Naive B cell (primary cell): ENCODE measurements around the gene DLG1. TPM values are rescaled to one million over a fixed set of nuclear protein-coding genes. Genes with fewer than 3 reads are reported as not detected.
A peak's percentile ranks its signal among the peaks of the same experiment; 100 is the strongest.

ENCODE experiments used
- ATAC-seq, 2 donors: fragments of 150-1000 bp; cut with Tn5 transposase; 2 replicates each; pipeline ENCODE4 v1.10.0; 2021; ENCODE audit warnings: low read depth in 2 of 2, mild to moderate bottlenecking in 2 of 2, moderate library complexity in 2 of 2
- DNase-seq: peaks from one replicate; pipeline ENCODE4 v3.0.0; 2022
- H3K27ac Mint-ChIP-seq, 6 donors: one replicate each; pipeline ENCODE4 v1.8.0; 2020 to 2022; ENCODE audit warnings: mild to moderate bottlenecking in 6 of 6, mixed read lengths in 6 of 6, moderate library complexity in 5 of 6, inconsistent platforms in 2 of 6
- H3K27me3 Mint-ChIP-seq, 3 donors: one replicate each; pipeline ENCODE4 v1.8.0; 2021 to 2022; ENCODE audit warnings: mixed read lengths in 3 of 3, mild to moderate bottlenecking in 1 of 3
- H3K36me3 Mint-ChIP-seq, 2 donors: one replicate each; pipeline ENCODE4 v1.8.0; 2020 to 2022; ENCODE audit warnings: mixed read lengths in 2 of 2, inconsistent platforms in 1 of 2, mild to moderate bottlenecking in 1 of 2
- H3K4me1 Mint-ChIP-seq, 3 donors: one replicate each; pipeline ENCODE4 v1.8.0; 2020 to 2022; ENCODE audit warnings: mixed read lengths in 3 of 3, inconsistent platforms in 1 of 3, mild to moderate bottlenecking in 1 of 3, moderate library complexity in 1 of 3
- H3K4me3 Mint-ChIP-seq, 8 donors: one replicate each; pipeline ENCODE4 v1.8.0; 2020 to 2022; ENCODE audit warnings: mild to moderate bottlenecking in 8 of 8, mixed read lengths in 8 of 8, moderate library complexity in 8 of 8, inconsistent platforms in 2 of 8
- H3K9me3 Mint-ChIP-seq, 7 donors: one replicate each; pipeline ENCODE4 v1.8.0; 2020 to 2022; ENCODE audit warnings: mixed read lengths in 7 of 7, mild to moderate bottlenecking in 5 of 7, inconsistent platforms in 2 of 7, moderate library complexity in 1 of 7
- polyA plus RNA-seq, 6 donors: library from polyadenylated mRNA; unstranded; fragments of 300-500 nt; fragmentation: Illumina TruSeq; gene quantifications; one replicate each; pipeline ENCODE4 v1.2.3, GENCODE V29; 2021; ENCODE audit warnings: low read depth in 6 of 6

The DLG1 gene
- polyA plus RNA-seq, 6 donors from 2014 or later, result 20.7 to 40.5 (median 33.2) TPM

DNA sequence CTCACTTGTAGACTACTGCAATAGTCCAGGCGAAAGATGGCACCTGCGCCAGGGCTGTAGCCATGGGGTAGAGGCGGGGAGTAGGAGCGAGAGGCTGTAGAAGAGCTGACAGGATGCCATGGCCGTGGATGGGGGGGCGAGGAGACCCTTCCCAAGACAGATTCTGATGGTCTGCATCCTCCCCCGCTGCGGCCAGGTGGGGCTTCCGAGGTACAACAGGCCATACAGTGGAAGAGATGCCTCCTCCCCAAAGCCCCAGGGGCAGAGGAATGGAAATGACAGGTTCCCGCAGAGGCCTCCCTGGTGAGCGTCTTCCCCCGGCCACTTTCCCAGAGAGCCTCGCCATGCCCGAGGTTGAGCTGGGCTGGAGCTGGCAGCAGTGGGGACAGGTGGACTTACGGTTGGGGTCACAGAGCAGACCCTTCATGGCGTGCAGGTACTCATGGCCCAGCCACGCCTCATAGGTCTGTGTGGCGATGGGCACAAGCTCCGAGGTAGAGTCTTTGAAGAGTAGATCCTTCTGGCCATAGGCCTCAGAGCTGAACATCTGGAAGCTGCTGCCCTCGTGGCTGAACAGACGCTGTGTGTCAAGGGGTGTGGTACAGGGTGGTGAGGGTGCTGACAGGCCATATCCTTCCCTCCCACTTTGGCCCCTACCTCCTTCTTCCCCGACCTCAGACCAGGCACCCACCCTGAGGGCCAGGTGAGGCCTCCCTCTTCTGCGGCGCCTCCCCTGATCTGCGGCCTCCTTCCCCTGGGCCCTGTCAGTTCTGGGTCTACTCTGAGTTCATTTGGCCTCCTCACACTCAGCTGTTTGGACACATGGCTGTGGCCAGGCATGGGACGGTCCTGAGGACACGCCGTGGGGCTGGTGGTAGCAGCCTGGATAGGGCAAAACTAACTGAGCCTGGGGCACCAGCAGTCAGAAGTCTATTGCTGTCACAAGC lies 282.3 kb downstream of the DLG1 start:
- peaks cover 0 to 13% (median 6%) of the 10 kb centered on the region in 3 donors for H3K27me3 Mint-ChIP-seq
- H3K27ac Mint-ChIP-seq, result no peak overlapping the region
- peaks cover 0 to 3% (median 0%) of the 10 kb centered on the region in 7 donors for H3K9me3 Mint-ChIP-seq
- ATAC-seq, result no peak
- H3K4me3 Mint-ChIP-seq, result peak overlapping the region in 1 of 8 donors; percentile 15
- no peaks in the 10 kb centered on the region for H3K36me3 Mint-ChIP-seq
- no peak for DNase-seq
- H3K4me1 Mint-ChIP-seq, result no peaks in the 10 kb centered on the region

DNA sequence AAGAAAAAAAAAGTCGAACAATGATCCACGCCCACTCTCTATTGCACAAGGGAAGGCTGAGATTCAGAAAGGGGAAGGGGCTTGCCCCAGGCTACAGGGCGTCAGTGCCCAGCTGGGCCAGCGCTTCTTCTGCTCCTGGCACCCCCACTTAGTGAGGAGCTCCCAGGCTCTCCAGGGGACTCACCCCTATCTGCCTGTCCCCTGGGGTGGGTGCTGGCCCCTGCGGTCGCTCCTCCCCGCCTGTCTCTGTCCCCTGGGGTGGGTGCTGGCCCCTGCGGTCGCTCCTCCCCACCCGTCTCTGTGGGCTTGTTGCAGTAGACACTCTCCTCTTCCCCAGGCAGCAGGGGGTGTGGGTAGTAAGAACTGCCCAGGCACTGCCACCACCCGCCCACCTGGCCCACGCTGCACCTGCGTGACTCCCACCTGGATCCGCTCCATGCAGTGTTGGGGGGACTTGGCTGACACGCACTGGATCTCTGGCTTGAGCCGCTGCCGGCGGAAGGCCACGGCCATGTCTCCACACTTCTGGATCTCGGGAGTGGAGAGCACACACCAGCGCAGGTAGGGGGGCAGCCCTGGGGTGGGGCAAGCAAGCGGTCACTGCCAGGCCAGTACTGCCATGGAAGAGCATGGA lies 283.4 kb downstream of the DLG1 start:
- peaks cover 0 to 3% (median 0%) of the 10 kb centered on the region in 7 donors for H3K9me3 Mint-ChIP-seq
- no peaks in the 10 kb centered on the region for H3K4me1 Mint-ChIP-seq
- H3K4me3 Mint-ChIP-seq, result no peak overlapping the region
- no peak overlapping the region for H3K27ac Mint-ChIP-seq
- ATAC-seq, result no peak
- peaks cover 0 to 12% (median 10%) of the 10 kb centered on the region in 3 donors for H3K27me3 Mint-ChIP-seq
- DNase-seq, result no peak
- H3K36me3 Mint-ChIP-seq, result no peaks in the 10 kb centered on the region

DNA sequence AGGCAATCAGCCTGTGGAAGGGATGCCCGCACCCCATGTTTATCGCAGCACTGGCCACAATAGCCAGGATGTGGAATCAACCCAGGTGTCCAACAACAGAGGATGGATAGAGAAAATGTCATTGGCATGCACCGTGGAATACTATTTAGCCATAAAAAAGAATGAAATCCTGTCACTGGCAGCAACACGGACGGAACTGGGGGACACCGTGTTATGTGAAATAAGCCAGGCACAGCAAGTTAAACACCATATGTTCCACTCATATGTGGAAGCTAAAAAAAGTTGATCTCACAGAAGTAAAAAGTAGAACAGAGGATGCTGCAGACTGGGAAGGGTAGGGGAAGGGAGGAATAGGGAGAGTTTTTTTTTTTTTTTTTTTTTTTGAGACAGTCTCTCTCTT lies 284.4 kb downstream of the DLG1 start:
- ATAC-seq (no peak), DNase-seq (no peak)
- no peaks in the 10 kb centered on the region for H3K4me1 Mint-ChIP-seq
- no peaks in the 10 kb centered on the region for H3K36me3 Mint-ChIP-seq
- H3K4me3 Mint-ChIP-seq, result peak overlapping the region in 1 of 8 donors; percentile 21
- no peak overlapping the region for H3K27ac Mint-ChIP-seq
- H3K9me3 Mint-ChIP-seq, result peaks cover 0 to 3% (median 0%) of the 10 kb centered on the region in 7 donors
- peaks cover 0 to 14% (median 5%) of the 10 kb centered on the region in 3 donors for H3K27me3 Mint-ChIP-seq

DNA sequence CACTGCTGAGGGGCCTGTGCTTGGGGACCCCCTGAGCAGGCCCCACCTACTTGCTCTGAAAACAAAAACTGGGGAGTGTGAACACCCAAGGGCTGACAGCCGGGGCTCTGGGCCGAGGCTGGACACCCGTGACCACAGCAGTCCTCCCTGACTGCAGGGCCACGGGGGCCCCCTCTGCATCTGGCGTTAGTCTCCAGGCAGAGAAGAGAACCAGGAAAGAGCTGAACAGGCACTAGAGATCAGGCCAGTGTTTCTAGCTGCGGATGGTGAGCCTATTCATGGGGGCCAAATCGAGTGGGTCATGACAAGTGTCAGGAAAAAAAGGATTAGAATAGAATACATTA lies 285.9 kb downstream of the DLG1 start:
- ATAC-seq (no peak), DNase-seq (no peak)
- no peaks in the 10 kb centered on the region for H3K36me3 Mint-ChIP-seq
- H3K27ac Mint-ChIP-seq, result no peak overlapping the region
- H3K27me3 Mint-ChIP-seq, result peaks cover 0 to 14% (median 5%) of the 10 kb centered on the region in 3 donors
- H3K4me1 Mint-ChIP-seq, result no peaks in the 10 kb centered on the region
- H3K9me3 Mint-ChIP-seq, result peaks cover 0 to 3% (median 0%) of the 10 kb centered on the region in 7 donors
- H3K4me3 Mint-ChIP-seq, result no peak overlapping the region

DNA sequence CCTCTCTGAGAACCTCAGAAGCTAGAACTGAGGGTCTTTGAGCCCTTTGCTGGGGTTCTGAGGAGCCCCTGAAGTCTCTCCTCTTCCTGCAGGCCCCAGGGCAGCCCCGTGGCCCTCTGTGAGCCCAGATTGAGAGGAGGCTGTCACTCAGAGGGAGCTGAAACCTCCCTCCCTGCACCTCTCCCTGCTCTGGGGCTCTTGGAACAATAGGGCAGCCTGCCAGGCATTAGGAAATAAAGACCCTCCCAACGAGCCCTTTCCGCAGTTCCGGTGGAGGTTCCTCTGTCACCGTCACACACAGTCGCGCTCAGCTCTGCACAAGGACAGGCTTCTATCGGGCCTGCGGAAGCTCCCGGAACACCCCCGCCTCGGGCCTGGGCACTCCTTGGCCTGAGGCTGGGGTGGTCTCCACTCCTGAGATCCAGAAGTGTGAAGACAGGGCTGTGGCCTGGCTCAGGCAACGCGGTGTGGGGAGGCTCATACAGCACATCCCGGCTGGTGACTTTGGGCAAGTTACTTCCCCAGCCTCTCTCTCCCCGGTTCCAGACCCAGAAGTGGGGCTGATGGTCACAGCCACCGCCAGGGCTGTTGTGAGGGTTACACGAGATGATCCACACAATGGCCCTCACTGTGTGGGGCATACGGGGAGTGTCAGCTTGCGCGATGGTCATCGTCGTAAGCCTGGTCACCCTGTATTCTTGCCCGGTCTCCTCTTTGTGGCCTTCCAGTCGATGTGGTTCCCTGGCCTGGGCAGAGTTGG lies 286.5 kb downstream of the DLG1 start:
- no peak for DNase-seq
- H3K27me3 Mint-ChIP-seq, result peaks cover 0 to 14% (median 5%) of the 10 kb centered on the region in 3 donors
- H3K4me1 Mint-ChIP-seq, result no peaks in the 10 kb centered on the region
- no peak for ATAC-seq
- H3K9me3 Mint-ChIP-seq, result peaks cover 0 to 3% (median 0%) of the 10 kb centered on the region in 7 donors
- no peak overlapping the region for H3K27ac Mint-ChIP-seq
- H3K4me3 Mint-ChIP-seq, result no peak overlapping the region
- no peaks in the 10 kb centered on the region for H3K36me3 Mint-ChIP-seq

DNA sequence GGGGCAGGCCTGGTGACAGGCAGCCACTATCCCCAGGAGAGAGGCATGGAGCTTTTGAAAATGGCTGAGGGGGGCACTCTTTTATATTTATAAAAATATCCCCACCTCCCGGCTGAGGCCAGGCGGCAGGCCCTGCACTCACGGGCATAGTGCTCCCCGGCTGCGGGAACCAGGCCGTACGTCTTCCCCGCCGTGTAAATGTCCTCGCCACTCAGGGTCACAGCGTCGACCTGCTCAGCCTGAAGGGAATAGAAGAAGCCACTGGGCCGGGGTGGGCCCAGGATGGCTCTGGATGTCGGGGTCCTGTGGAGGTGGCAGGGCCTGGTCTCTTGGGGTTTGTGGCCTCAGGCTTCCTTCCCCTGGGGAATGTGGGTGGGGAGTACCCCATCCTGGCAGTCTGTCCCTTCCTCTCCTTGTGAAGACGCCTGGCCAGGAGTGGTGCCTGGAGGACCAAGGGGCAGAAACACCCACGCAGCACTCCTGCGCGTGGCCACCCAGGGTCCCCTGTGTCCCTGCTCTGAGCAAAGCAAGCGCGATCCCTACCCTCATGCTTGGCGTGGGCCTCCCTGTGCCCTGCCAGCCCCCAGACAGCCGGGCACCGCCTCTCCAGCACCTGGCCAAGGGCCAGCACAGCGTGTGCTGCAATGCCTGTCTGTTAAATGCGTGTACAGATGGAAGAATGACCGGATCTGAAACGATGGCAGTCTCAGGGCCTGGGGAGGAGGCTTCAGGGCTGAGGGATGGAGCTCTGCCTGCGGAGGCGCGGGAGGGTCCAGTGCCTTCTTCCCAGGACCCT lies 287.7 kb downstream of the DLG1 start:
- peaks cover under 1 to 23% (median 5%) of the 10 kb centered on the region in 3 donors for H3K27me3 Mint-ChIP-seq
- H3K36me3 Mint-ChIP-seq, result no peaks in the 10 kb centered on the region
- DNase-seq (no peak), ATAC-seq (no peak)
- no peak overlapping the region for H3K4me3 Mint-ChIP-seq
- H3K9me3 Mint-ChIP-seq, result peaks cover 0 to 3% (median 0%) of the 10 kb centered on the region in 7 donors
- no peaks in the 10 kb centered on the region for H3K4me1 Mint-ChIP-seq
- peak overlapping the region in 1 of 6 donors; percentile 81 for H3K27ac Mint-ChIP-seq

DNA sequence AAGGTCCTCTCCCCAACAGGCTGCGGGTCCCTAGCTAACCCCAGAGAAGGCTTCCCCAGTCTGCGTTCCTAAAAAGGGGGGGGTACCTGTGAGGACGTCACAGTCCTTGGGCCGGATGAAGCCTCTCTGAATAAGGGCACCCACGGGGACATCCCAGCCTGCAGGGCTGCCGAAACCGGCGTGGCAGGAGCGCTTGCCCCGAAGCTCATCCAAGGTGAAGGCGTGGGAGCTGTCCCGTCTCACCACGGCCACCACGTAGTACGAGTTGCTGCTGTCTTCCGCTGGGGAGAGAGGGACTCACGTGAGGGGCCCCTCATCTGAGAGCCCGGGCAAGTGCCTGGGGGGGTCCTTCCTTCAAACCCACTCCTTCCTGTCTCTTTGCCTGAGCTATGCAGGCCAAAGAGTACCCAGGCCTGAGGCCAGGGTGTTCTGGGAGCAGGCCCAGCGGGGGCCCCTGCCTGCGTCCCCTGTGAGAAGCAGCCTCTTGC lies 288.8 kb downstream of the DLG1 start:
- H3K9me3 Mint-ChIP-seq, result peaks cover 0 to 3% (median 0%) of the 10 kb centered on the region in 7 donors
- DNase-seq (no peak), ATAC-seq (no peak)
- H3K4me3 Mint-ChIP-seq, result no peak overlapping the region
- H3K36me3 Mint-ChIP-seq, result no peaks in the 10 kb centered on the region
- H3K4me1 Mint-ChIP-seq, result peaks cover 0 to 4% (median 0%) of the 10 kb centered on the region in 3 donors
- no peak overlapping the region for H3K27ac Mint-ChIP-seq
- H3K27me3 Mint-ChIP-seq, result peaks cover 12 to 35% (median 15%) of the 10 kb centered on the region in 3 donors

DNA sequence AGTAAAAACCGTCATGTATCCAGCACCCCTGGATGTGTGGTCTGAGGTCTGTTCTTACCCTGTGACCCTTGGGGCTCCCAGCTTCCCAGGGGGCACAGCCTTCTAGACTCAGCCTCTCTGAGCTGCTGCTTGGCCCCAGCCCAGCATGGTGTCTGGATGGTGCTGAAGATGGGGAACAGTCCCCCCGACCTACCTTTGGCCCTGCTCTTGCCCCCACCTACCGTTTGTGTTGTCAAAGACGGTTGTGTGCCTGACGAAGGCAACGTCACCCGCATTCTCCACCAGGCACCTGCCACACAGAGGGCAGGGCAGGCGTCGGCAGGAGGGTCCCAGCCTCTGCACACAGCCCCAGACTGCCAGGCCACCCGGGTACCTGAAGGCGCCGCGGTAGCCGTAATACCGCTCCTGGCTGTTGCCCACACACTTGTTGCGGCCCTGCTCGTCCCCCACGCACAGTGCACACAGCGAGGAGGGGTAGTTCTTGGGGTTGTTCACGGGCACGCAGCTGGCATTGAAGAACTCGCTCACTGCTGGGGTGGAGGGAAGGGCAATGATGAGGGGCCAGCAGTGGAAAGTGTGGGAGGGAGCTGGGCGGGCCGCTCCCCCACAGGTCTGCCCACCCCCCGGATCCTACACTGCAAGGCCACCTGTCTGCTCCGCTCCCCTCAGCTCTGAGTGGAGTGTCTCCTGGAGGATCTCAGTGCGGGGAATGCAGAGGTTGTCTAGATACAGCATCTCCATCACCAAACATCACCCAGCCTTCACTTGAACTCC lies 289.8 kb downstream of the DLG1 start:
- Mint-ChIP-seq H3K36me3 (no peaks in the 10 kb centered on the region), H3K4me3 (no peak overlapping the region), H3K4me1 (peaks cover 0 to 7% (median 6%) of the 10 kb centered on the region in 3 donors), H3K27ac (no peak overlapping the region), H3K9me3 (no peaks in the 10 kb centered on the region), H3K27me3 (peaks cover 13 to 35% (median 15%) of the 10 kb centered on the region in 3 donors)
- no peak for DNase-seq
- ATAC-seq, result no peak

DNA sequence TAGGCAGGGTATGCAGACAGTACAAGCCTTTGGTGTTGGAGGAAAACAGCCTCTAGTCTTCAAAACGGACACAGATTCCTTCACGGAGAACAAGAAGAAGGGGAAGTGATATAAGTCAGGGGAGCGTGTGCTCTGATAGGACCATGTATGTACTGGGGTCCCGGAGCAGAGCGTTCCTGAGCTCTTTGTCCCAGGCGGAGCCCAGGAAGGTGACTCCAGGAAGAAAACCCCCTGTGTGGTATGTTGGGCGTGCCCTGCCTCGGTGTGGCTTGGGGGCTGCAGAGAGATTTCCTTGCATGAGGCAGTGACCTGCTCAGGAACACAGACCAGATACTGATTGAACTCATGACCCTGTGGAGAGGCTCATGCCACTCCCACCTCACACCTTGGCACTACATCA lies 290.5 kb downstream of the DLG1 start:
- Mint-ChIP-seq H3K27ac (no peak overlapping the region), H3K4me3 (no peak overlapping the region), H3K27me3 (peaks cover 13 to 35% (median 14%) of the 10 kb centered on the region in 3 donors), H3K4me1 (peaks cover 0 to 7% (median 6%) of the 10 kb centered on the region in 3 donors), H3K9me3 (no peaks in the 10 kb centered on the region), H3K36me3 (no peaks in the 10 kb centered on the region)
- no peak for ATAC-seq
- no peak for DNase-seq

DNA sequence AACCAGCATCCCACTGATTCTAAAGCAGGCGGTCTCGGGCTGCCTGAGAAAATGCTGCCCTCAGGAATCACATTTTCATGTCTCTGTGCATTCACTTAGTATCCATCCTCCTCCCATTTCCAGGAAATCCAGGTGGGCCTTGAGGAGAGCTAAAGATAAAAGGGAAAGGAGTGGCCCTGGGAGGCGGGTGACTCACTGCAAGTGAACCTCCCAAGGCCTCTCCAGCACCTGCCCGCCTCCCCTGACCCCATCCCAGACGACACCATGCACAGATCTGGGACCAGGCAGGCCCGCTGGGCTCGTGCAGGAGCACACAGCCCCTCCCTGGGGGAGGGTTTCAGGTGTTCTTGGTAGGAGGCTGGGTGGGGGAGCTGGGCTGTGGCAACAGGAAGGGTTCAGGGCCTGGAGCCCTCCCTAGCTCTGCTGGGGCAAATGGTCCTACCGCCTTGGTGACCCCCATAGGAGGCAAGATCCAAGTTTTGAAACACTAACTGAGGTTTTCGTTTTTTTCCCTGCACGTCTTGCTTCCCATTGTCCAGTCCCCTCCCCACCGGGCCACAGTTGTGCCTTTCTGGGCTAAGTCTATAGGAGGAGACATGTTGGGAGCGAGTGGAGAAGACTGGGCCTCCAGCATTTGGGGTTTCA lies 291.0 kb downstream of the DLG1 start:
- Mint-ChIP-seq H3K36me3 (no peaks in the 10 kb centered on the region), H3K4me1 (peaks cover 0 to 7% (median 6%) of the 10 kb centered on the region in 3 donors), H3K9me3 (no peaks in the 10 kb centered on the region), H3K27ac (no peak overlapping the region), H3K27me3 (peaks cover 13 to 35% (median 14%) of the 10 kb centered on the region in 3 donors), H3K4me3 (no peak overlapping the region)
- DNase-seq (no peak), ATAC-seq (no peak)

DNA sequence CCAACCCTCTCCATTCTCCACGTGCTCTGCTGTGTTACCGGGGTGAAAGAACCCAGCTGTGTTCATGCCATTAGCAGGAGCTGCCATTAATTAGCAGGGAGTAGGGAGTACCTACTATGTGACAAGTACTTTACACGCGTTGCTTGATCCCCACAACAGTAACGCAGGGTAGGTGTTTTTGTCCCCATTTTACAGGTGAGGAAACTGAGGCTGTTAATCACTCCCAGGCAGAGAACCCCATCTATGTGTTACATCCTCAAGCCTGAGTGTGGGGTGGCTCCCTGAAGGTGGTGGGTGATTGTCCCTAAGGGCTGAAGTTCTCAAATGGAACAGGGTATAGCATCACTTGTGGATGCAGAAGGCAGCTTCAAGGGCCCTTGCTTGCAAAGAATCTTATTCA lies 291.6 kb downstream of the DLG1 start:
- peaks cover 13 to 35% (median 14%) of the 10 kb centered on the region in 3 donors for H3K27me3 Mint-ChIP-seq
- no peaks in the 10 kb centered on the region for H3K36me3 Mint-ChIP-seq
- no peak for DNase-seq

More for the DNA sequence above, 291.6 kb downstream of the DLG1 start:
- Mint-ChIP-seq H3K4me3 (peak overlapping the region in 1 of 8 donors; percentile 21), H3K9me3 (no peaks in the 10 kb centered on the region), H3K4me1 (peaks cover under 1 to 7% (median 6%) of the 10 kb centered on the region in 3 donors), H3K27ac (no peak overlapping the region)
- no peak for ATAC-seq
